GM12872 (cell line): ENCODE data around the gene TRMT2A.

Experiments
- CTCF ChIP-seq: IDR thresholded peaks from 3 replicates; pipeline ENCODE4 v1.5.1; 2011; ENCODE audit warnings: low read depth, mild to moderate bottlenecking, low read length, moderate library complexity; ENCODE audit not compliant: insufficient read depth

TRMT2A gene

GRCh38 chr22:20127318-20127868 is 10.4 kb upstream of the TRMT2A start:
- TF ChIP-seq CTCF = no peak

GRCh38 chr22:20126284-20127029 is 9.4 kb upstream of the TRMT2A start:
- no peak for TF ChIP-seq CTCF

GRCh38 chr22:20125201-20126174 is 8.5 kb upstream of the TRMT2A start:
- TF ChIP-seq CTCF = no peak

- no peak for TF ChIP-seq CTCF
Measured at GRCh38 chr22:20124083-20124787, 7.2 kb upstream of the TRMT2A start.

- TF ChIP-seq CTCF = no peak
Measured at GRCh38 chr22:20123366-20124082, 6.5 kb upstream of the TRMT2A start.

GRCh38 chr22:20121856-20122415 is 4.9 kb upstream of the TRMT2A start:
- no peak for TF ChIP-seq CTCF
